Esophagus muscularis mucosa (tissue), 3 donors: ENCODE measurements around the gene ETV1.

Experiments used
- CTCF ChIP-seq, 3 experiments: fragments of 200-600 bp in 2 of 3; fragments of 450-650 bp in 1 of 3; sonication (generic) in 2 of 3; IDR thresholded peaks; one replicate each; pipeline ENCODE4 v1.5.1; 2017 to 2019; ENCODE audit warnings: antibody characterized with exemption in 3 of 3, mild to moderate bottlenecking in 2 of 3, moderate library complexity in 1 of 3
- POLR2A ChIP-seq: fragments of 450-650 bp; IDR thresholded peaks from one replicate; pipeline ENCODE4 v1.6.1; 2017; ENCODE audit warnings: antibody characterized with exemption, moderate library complexity, mild to moderate bottlenecking, low read depth
- POLR2AphosphoS5 ChIP-seq, 2 donors: sonication (generic); formaldehyde crosslinking; IDR thresholded peaks; one replicate each; pipeline ENCODE4 v1.6.1; 2017; ENCODE audit warnings: antibody characterized with exemption in 2 of 2

- TF ChIP-seq CTCF (IDR thresholded peaks at IDR 0.05) (no peak), POLR2AphosphoS5 (IDR thresholded peaks at IDR 0.05) (no peak), POLR2A (no peak)
Measured at GRCh38 chr7:13982940-13983677, 6.4 kb downstream of the ETV1 start.
